Cerebellar cortex (tissue), 1 donor: ENCODE measurements around the gene SEMA5A.

Source experiments
- DNase-seq: peaks from one replicate; pipeline ENCODE4 v3.0.0-alpha.2; 2015; ENCODE audit warnings: low spot score

The SEMA5A gene

GRCh38 chr5:9056046-9056445 is 489.8 kb downstream of the SEMA5A start:
- no peak for DNase-seq

DNA sequence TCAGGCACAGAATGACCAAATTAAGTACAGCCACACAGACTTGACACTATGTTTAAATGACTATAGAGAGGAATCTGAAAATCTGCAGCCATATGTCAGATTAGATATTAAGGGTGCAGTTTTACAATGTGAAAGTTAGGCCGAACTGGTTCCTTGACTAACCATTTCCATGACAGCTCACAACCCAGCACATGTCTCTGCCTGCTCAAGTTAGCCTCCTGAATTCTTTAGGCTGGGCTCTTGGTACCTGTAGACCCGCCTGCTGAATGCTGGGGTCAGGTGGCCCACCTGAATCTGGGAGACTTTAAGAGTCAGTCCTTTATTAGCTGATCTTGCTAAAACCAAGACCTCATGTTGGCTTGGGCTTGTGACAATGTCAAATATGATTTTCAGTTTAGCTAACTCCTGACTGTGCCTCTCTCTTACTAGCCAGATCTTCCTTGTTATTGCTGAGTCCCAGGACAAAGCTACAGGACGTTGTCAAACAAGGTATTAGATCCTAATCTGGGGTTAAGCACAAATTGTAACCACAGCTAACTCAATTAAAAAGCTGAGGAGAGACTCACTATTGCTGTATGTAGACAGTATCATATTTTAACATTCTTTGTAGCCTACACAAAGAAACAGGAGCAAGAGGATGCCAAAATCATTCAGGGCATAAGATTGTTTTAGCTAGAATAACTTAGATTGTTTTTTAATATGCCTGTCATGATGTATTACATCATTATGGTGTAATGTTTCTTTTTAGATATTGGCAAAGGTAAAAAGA is 490.9 kb downstream of the SEMA5A start:
- no peak for DNase-seq

DNA sequence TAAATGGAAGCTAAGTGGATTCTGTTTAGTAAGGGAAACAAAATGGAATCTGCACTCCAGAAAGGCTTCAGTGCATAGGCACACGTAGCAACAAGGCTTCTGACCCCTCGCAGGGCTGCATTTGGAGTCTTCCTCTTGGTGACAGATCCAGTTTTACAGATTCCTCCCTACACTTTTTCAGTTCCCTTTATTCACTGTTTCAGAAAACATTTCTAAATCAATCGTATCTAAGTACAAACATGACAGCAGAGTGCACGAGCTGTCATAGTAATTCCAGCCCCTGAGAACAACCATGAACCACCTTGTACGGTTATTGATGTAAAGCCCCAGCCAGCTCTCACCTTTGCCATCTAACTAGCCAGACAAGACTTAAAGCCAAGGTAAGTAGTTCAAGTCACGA is 491.6 kb downstream of the SEMA5A start:
- DNase-seq, result no peak

DNA sequence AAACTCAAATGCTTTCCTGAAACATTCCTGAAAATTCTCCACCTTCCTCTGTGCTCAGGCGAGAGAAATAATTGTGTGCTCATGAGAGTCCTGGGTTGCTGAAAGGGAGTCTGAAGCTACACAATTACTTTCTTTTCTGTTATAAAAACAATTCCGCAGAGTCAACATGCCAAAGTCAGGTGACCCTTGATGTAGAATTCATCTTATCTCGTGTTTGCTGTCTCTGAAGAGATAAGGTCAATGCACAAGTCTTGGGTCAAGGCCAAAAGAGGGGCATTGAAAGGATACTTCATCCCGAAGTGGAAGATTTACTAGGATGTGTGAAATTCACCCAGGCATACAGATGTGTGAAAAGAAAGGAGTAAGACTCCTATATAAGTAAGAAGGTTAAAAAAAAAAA is 493.5 kb downstream of the SEMA5A start:
- no peak for DNase-seq

DNA sequence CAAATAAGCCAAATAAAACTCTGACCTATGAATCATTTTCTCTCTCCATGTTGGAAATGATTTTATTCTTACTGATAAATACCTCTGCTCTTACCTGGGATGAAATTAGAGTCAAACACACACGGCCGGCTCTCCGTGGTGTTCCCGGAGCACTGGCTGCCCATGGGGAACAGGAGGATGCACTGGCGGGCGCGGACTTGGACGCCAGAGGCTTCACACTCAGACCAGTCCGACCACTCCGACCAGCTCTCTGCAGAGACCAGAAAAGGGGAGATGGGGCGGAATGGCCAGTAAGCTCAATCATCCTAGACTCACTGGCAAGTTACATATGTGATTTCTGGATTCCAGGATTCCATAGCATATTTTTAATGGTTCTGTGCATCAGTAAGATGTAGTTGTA is 494.1 kb downstream of the SEMA5A start:
- no peak for DNase-seq

DNA sequence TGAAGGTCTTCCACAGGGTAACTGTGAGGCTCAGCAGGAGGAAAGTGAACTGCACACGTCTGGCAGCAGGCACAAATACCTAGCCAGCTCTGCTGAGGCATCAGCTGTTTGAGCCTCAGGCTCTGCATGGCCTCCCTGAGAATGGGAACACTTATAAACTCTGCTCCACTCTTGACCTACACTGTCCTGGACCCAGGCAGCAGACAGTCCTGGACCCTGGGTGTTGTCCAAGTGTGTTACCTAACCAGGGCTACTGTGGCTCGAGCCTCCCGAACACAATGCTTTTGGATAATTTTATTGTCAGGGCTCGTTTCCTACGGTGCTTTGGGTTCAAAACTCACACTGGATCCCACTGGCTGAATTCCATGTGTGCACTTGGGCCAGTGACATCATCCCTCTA is 497.9 kb downstream of the SEMA5A start:
- DNase-seq, result no peak

GRCh38 chr5:9046756-9047481 is 499.0 kb downstream of the SEMA5A start:
- no peak for DNase-seq

DNA sequence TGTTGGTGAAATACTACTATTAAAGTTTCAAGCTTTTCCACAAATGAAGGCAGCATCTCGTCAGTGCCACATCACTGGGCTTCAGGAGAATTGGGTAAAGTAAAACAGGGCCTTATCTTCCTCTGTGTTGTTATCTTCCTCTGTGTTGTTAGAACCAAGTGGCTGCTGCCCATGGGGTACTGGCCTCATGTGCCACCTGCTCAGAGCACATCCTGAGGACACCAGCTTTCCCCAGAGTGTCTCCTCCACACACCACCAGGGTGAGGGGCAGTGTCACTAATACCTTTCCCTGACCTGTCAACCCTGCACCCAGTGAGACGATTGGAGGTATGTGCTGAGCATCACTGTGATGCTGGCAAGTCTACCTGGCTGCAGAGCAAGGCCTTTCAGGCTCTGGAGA is 499.9 kb downstream of the SEMA5A start:
- DNase-seq, result no peak

- no peak for DNase-seq
Measured at GRCh38 chr5:9042241-9042640, 503.6 kb downstream of the SEMA5A start.

DNA sequence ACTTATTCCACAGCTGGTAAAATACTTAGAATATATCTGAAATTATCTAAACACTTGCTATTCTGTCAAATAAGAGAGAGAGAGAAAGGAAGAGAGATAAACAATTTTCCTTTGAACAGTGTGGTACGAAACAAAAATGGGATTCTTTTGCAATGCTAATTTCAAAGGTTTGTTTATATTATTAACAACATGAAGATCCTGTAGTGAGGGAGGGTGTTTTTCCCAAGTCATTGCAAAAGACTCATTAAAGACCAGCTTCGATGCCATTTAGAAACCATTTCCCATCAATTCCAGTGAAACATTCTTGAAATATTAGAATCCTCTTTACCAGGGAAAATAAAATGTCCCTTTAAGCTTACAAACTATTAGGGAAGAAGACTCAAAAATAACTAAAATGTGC is 505.4 kb downstream of the SEMA5A start:
- DNase-seq, result no peak

DNA sequence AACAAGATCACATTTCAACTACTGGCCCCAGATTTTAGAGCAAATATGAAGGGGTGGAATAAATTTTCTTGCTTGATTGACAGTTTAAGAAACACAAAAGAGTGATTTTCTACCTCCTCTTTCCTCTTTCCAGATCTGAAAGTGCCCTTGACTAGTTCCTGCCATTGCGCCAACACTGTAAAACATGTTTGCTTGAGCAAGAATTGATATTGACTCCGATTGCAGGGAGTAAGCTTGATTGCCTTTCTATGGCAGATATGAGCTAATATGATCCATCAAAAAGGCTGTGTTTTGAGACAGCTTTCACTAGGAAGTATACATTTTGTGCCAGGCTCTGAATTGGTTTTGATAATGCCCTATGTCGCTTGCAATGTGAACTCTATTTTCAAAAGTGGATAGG is 508.8 kb downstream of the SEMA5A start:
- DNase-seq, result no peak

DNA sequence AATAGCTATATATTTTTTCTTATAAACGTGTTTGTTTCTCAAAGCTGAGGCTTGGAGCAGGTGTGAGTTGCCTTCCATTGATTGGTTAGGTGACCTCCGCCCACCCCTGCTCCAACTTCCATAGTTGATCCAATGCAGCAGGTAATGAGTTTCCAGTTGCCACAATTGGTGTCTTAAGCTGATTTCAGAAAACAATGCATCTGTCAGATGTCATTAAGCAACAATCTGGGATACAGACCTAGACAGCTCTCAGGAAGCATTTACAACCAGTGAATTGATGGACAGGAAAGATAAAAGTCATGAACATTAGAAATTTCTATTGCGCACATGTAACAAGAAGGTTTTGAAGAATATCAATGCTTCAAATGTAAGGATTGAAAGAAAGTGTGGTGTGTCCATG is 510.5 kb downstream of the SEMA5A start:
- no peak for DNase-seq

GRCh38 chr5:9034649-9035048 is 511.2 kb downstream of the SEMA5A start:
- no peak for DNase-seq

DNA sequence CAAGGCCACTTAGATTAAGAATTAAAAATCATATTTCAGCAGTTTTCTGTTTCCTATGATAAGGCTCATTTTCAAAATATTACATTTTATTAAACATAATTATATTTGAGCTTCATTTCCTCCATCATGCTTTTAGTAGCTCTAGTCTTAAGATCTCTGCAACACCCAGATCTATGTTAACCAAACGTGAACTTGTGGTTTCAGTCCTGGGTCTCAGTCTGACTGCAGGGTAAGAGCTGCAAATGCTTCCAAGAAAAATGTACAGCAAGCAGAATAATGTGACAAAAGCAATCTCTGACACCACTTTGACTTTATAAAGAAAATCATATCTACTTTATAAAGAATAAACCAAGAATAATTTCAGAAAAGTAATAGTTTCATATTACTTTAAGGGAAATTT is 512.4 kb downstream of the SEMA5A start:
- DNase-seq, result no peak

- no peak for DNase-seq
Measured at GRCh38 chr5:9025942-9026341, 519.9 kb downstream of the SEMA5A start.

DNA sequence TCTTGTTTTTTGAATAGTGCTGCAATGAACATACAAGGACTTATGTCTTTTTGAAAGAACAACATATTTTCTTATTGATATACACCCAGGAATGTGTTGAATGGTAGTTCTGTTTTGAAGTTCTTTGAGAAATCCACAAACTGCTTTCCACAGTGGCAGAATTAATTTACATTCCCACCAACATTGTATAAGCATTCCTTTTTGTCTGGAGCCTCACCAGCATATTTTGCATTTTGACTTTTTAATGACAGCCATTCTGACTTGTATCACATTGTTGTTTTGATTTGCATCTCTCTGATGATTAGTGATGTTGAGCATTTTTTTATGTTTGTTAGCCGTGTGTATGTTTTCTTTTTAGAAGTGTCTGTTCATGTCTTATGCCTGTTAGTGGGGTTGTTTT is 524.9 kb downstream of the SEMA5A start:
- no peak for DNase-seq

- DNase-seq, result no peak
Measured at GRCh38 chr5:9015937-9016270, 530.0 kb downstream of the SEMA5A start.

GRCh38 chr5:9015260-9015936 is 530.5 kb downstream of the SEMA5A start:
- DNase-seq, result no peak

GRCh38 chr5:9013147-9013546 is 532.7 kb downstream of the SEMA5A start:
- DNase-seq, result no peak

DNA sequence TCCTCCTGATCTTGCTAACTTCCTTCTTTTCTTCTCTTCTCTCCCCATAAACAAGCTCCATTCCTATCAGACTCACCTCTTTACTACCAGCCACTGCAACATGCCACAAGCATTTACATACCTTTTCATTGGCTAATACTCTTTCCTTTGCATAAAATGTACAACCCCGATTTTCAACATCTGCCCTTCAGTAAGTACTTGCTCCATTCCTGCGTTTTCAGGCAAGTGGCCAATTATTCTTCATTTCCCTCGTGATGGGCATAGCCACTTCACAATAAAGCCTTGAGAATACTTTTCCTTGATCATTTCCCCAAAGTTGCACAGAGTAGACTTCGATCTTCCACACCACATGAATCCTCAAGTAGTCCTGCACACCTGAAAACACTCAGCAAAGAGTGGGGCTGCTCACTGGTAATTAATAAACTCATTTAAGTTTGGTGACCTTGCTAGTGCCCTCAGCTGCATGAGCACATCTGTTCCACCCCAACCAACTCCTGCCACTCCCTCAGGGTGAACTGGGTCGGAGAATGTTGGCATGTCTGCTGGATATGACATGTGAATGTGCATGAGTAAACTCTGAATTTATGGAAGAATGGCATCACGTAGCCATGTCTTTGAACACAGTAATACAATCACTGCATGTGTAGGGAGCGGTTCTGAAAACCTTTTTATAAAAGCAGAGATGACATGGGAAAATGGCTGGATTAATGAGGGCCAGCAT is 535.8 kb downstream of the SEMA5A start:
- no peak for DNase-seq

- no peak for DNase-seq
Measured at GRCh38 chr5:8997542-8998070, 548.3 kb downstream of the SEMA5A start.

DNA sequence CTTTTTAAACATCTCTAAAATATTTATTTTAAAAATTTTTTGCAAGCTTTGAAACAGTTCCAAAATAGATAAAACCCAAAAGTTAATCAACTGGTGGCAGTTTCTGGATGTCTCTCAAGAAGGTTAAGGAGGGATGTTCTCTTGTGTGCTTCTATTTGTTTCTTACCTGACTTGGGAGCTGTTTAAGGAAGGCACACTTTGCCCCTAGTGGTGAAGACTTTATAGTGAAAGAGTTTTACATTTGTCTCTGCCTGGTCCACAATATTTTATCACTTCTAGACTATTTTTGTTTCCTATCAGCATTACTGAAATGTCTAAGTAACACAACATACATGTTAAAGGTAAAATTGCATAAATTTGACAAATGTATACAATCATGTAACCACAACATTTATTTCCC is 552.8 kb downstream of the SEMA5A start:
- DNase-seq, result no peak
